Body of pancreas (tissue), 4 donors: ENCODE measurements around the gene COQ3.

Source experiments
- CTCF ChIP-seq, 7 experiments: fragments of 450-650 bp in 4 of 7; fragments of 200-600 bp in 3 of 7; sonication (generic) in 3 of 7; IDR thresholded peaks; one replicate each; pipeline ENCODE4 v1.5.1; 2016 to 2019; ENCODE audit warnings: antibody characterized with exemption in 7 of 7
- POLR2A ChIP-seq, 3 donors: fragments of 450-650 bp; IDR thresholded peaks; one replicate each; pipeline ENCODE4 v1.6.1; 2016; ENCODE audit warnings: antibody characterized with exemption in 3 of 3, mild to moderate bottlenecking in 2 of 3

GRCh38 chr6:99324996-99325395 is 69.0 kb downstream of the COQ3 start:
- no peak for TF ChIP-seq CTCF (IDR thresholded peaks at IDR 0.05)
- TF ChIP-seq POLR2A (IDR thresholded peaks at IDR 0.05), result no peak
